ENCODE data around the gene ITPR1.
"Not testable (repeated sequence)": the region's sequence is repeated elsewhere in the genome, so short reads cannot be mapped to it uniquely, and the experiment has no call there.

The ITPR1 gene

GRCh38 chr3:4574426-4574965 lies 81.3 kb downstream of the ITPR1 start:
- DNase-seq, result no peak

- DNase-seq, result no peak
Measured at GRCh38 chr3:4575381-4575780, 82.2 kb downstream of the ITPR1 start.

- DNase-seq, result no peak
Measured at GRCh38 chr3:4577721-4578120, 84.6 kb downstream of the ITPR1 start.

GRCh38 chr3:4580346-4581123 lies 87.4 kb downstream of the ITPR1 start:
- no peak for DNase-seq

- no peak for DNase-seq
Measured at GRCh38 chr3:4581124-4581424, 87.9 kb downstream of the ITPR1 start.

GRCh38 chr3:4581498-4581897 lies 88.3 kb downstream of the ITPR1 start:
- DNase-seq, result no peak

- no peak for DNase-seq
Measured at GRCh38 chr3:4581920-4582611, 88.9 kb downstream of the ITPR1 start.

- DNase-seq, result no peak
Measured at GRCh38 chr3:4582624-4583023, 89.5 kb downstream of the ITPR1 start.

GRCh38 chr3:4583416-4583815 lies 90.3 kb downstream of the ITPR1 start:
- no peak for DNase-seq

- DNase-seq, result no peak
Measured at GRCh38 chr3:4584456-4585249, 91.5 kb downstream of the ITPR1 start.

GRCh38 chr3:4586381-4586780 lies 93.2 kb downstream of the ITPR1 start:
- DNase-seq, result no peak

GRCh38 chr3:4587061-4587837 lies 94.1 kb downstream of the ITPR1 start:
- DNase-seq, result no peak

- DNase-seq, result no peak
Measured at GRCh38 chr3:4587838-4588105, 94.6 kb downstream of the ITPR1 start.

- no peak for DNase-seq
Measured at GRCh38 chr3:4588466-4588865, 95.3 kb downstream of the ITPR1 start.

GRCh38 chr3:4589475-4590097 lies 96.4 kb downstream of the ITPR1 start:
- DNase-seq, result no peak

GRCh38 chr3:4590849-4591248 lies 97.7 kb downstream of the ITPR1 start:
- not testable (repeated sequence) for DNase-seq

- no peak for DNase-seq
Measured at GRCh38 chr3:4591669-4592068, 98.5 kb downstream of the ITPR1 start.

GRCh38 chr3:4593014-4593413 lies 99.9 kb downstream of the ITPR1 start:
- no peak for DNase-seq

- DNase-seq, result no peak
Measured at GRCh38 chr3:4595710-4596113, 102.6 kb downstream of the ITPR1 start.

- DNase-seq, result no peak
Measured at GRCh38 chr3:4596612-4597011, 103.5 kb downstream of the ITPR1 start.

GRCh38 chr3:4597208-4597985 lies 104.2 kb downstream of the ITPR1 start:
- DNase-seq, result no peak

GRCh38 chr3:4598232-4598631 lies 105.1 kb downstream of the ITPR1 start:
- not testable (repeated sequence) for DNase-seq

Measured in effector CD8-positive, alpha-beta T cell (primary cell).